Astrocyte (in vitro differentiated cells and primary cell): ENCODE measurements around the gene CA12. TPM values are rescaled to one million over a fixed set of nuclear protein-coding genes. Genes with fewer than 3 reads are reported as not detected.

Experiments
- DNase-seq: peaks from one replicate; pipeline ENCODE4 v3.0.0-alpha.2; 2010; ENCODE audit warnings: low read depth
- FAIRE-seq: peaks from 2 replicates; lab custom pipeline; 2011; peaks lifted over from hg19 to GRCh38; lab: Jason Lieb, UNC
- H2AFZ ChIP-seq: 2 replicates; pipeline ENCODE4 v1.6.0; 2012; ENCODE audit warnings: low read depth, low read length, inconsistent platforms
- H3K27ac ChIP-seq: 2 replicates; pipeline ENCODE4 v1.5.1; 2011; ENCODE audit warnings: low read depth, low read length, inconsistent platforms
- H3K27me3 ChIP-seq: 2 replicates; pipeline ENCODE4 v1.6.0; 2011; ENCODE audit warnings: low read length, inconsistent platforms; ENCODE audit not compliant: insufficient read depth
- H3K36me3 ChIP-seq: 2 replicates; pipeline ENCODE4 v1.5.1; 2011; ENCODE audit warnings: low read length, inconsistent platforms; ENCODE audit not compliant: insufficient read depth
- H3K4me1 ChIP-seq: 2 replicates; pipeline ENCODE4 v1.5.1; 2011; ENCODE audit warnings: low read length, inconsistent platforms; ENCODE audit not compliant: insufficient read depth
- H3K4me2 ChIP-seq: 2 replicates; pipeline ENCODE4 v1.6.0; 2012; ENCODE audit warnings: low read length, inconsistent platforms
- H3K4me3 ChIP-seq: 2 replicates; pipeline ENCODE4 v1.5.1; 2011; ENCODE audit warnings: low read depth, mild to moderate bottlenecking, low read length, inconsistent platforms; ENCODE audit not compliant: insufficient read depth
- H3K79me2 ChIP-seq: 2 replicates; pipeline ENCODE4 v1.6.0; 2012; ENCODE audit warnings: mild to moderate bottlenecking, low read length, inconsistent platforms; ENCODE audit not compliant: insufficient read depth
- H3K9ac ChIP-seq: 2 replicates; pipeline ENCODE4 v1.6.0; 2012; ENCODE audit warnings: mild to moderate bottlenecking, low read length, inconsistent platforms
- H3K9me3 ChIP-seq: 2 replicates; pipeline ENCODE4 v1.5.1; 2012; ENCODE audit warnings: low read depth, mild to moderate bottlenecking, low read length, inconsistent platforms; ENCODE audit not compliant: insufficient read depth
- H4K20me1 ChIP-seq: 2 replicates; pipeline ENCODE4 v1.6.0; 2012; ENCODE audit warnings: low read length, inconsistent platforms; ENCODE audit not compliant: insufficient read depth
- H3K27ac Mint-ChIP-seq: one replicate; pipeline ENCODE4 v1.8.0; 2021; ENCODE audit warnings: mild to moderate bottlenecking, mixed read lengths; ENCODE audit not compliant: unreplicated experiment
- H3K27me3 Mint-ChIP-seq: one replicate; pipeline ENCODE4 v1.8.0; 2021; ENCODE audit warnings: low read depth, mixed read lengths; ENCODE audit not compliant: unreplicated experiment
- H3K36me3 Mint-ChIP-seq: one replicate; pipeline ENCODE4 v1.8.0; 2021; ENCODE audit warnings: low read depth, mixed read lengths; ENCODE audit not compliant: unreplicated experiment
- H3K4me1 Mint-ChIP-seq: one replicate; pipeline ENCODE4 v1.8.0; 2021; ENCODE audit warnings: low read depth, mixed read lengths; ENCODE audit not compliant: unreplicated experiment
- H3K4me3 Mint-ChIP-seq: one replicate; pipeline ENCODE4 v1.8.0; 2021; ENCODE audit warnings: mild to moderate bottlenecking, moderate library complexity, mixed read lengths; ENCODE audit not compliant: unreplicated experiment
- H3K9me3 Mint-ChIP-seq: one replicate; pipeline ENCODE4 v1.8.0; 2021; ENCODE audit warnings: mild to moderate bottlenecking, mixed read lengths; ENCODE audit not compliant: unreplicated experiment
- EZH2 ChIP-seq: IDR thresholded peaks from 2 replicates; pipeline ENCODE4 v1.6.1; 2012; ENCODE audit warnings: mild to moderate bottlenecking, low read length, inconsistent platforms; ENCODE audit not compliant: insufficient read depth
- total RNA-seq: library from RNA; stranded (reverse); gene quantifications from 2 replicates; pipeline ENCODE4 v1.2.1, GENCODE V29; 2021
- TF ChIP-seq, protein P1 (sequence below): IDR thresholded peaks from 2 replicates; pipeline ENCODE4 v1.5.1; 2011; ENCODE audit warnings: low read depth, mild to moderate bottlenecking, inconsistent platforms, low read length, moderate library complexity; ENCODE audit not compliant: insufficient read depth

Gene CA12
- total RNA-seq, 1 donor from 2014 or later: 0.54 TPM

DNA sequence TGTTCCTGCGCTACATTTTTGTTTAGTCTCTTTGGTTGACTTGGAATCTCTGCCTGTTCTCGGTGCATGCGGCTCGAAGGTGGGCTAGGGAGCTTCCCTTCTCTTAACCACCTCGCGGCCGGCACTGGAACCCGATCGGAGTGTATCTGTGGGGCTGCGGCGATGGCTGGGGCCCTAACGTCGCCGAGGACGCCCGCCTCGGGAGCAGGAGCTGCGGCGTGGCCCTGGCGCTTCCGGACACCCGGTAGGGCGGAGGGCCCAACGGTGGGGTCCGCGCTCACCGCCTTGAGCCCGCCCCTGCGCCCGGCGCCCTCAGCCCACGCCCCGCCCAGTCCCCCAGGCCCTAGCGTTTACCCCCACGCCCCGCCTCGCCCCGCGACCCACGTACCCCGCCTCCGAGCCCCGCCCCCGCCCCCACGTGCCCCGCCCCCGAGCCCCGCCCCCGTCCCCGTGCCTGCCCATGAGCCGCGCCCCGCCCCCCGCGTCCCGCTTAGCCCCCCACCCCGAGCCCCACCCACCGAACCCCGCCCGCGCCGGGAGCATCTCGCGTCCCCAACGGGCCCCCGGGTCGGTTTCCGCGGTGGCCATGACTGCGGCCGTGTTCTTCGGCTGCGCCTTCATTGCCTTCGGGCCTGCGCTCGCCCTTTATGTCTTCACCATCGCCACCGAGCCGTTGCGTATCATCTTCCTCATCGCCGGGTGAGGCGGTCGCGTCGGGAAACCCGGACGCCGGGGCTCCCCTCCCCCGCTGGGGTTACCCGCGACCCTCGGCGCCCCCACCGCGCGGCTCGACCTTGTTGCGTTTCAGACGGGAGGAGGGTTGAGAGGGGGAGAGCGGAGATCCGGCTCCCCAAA lies 104.4 kb downstream of the CA12 start, which contains the start of gene APH1B:
Gene APH1B, plus strand, starts transcription at position 568 of the 855 bp plus-strand sequence. Its CDS starts 19 bp downstream, at position 587.
- DNase-seq (peak; percentile 42), FAIRE-seq (no peak)
- Mint-ChIP-seq H3K4me3 (peak within 1 kb of the TSS; percentile 88), H3K9me3 (no peaks in the 10 kb centered on the region), H3K27me3 (no peaks in the 10 kb centered on the region), H3K27ac (peak within 1 kb of the TSS; percentile 91), H3K4me1 (peaks cover 8% of the 10 kb centered on the region), H3K36me3 (peaks cover 13% of the 10 kb centered on the region)
- H3K4me3 ChIP-seq: peak within 1 kb of the TSS; percentile 73
- peaks cover 14% of the 10 kb centered on the region for H3K4me1 ChIP-seq
- TF ChIP-seq EZH2: no peak
- H3K4me2 ChIP-seq: peak within 1 kb of the TSS; percentile 96
- peak within 1 kb of the TSS; percentile 89 for H2AFZ ChIP-seq
- H3K9ac ChIP-seq: peak within 1 kb of the TSS; percentile 91
- no peaks in the 10 kb centered on the region for H3K79me2 ChIP-seq
- no peaks in the 10 kb centered on the region for H3K9me3 ChIP-seq
- peak within 1 kb of the TSS; percentile 83 for H3K27ac ChIP-seq
- no peaks in the 10 kb centered on the region for H3K27me3 ChIP-seq
- H4K20me1 ChIP-seq: no peaks in the 10 kb centered on the region
- peaks cover 3% of the 10 kb centered on the region for H3K36me3 ChIP-seq

DNA sequence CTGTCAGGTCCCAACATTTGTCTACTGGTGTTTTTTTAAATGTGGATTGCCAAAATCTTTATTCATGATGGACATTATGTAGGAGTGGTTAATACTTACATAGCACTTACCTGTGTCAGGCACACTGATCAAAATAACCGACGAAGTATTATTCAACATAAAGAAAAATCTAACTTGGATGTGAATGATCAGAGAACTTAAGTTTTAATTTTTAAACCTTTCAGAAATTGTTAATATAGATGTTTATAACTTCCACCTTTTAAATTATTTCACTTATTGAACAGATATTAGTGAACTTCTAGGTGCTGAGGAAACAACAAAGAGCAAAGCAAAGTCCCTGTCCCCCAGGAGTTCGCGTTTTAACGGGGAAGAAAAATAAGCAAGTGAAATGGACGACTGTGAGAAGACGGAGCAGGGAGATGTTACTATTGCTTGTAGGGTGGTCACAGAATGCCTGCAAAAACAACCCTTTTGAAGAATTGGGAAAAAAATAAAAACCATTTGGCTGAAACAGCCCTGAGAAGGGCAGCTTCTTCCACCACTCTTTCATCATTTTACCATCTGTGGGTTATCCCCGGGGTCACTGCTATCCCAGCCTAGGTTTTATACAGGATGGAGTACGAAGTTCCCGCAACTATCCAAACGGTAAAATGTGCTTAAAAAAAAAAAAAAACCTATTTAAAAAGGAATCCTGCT lies 105.2 kb downstream of the CA12 start:
- H3K27ac Mint-ChIP-seq: peak overlapping the region; percentile 91
- peak overlapping the region; percentile 89 for H2AFZ ChIP-seq

DNA sequence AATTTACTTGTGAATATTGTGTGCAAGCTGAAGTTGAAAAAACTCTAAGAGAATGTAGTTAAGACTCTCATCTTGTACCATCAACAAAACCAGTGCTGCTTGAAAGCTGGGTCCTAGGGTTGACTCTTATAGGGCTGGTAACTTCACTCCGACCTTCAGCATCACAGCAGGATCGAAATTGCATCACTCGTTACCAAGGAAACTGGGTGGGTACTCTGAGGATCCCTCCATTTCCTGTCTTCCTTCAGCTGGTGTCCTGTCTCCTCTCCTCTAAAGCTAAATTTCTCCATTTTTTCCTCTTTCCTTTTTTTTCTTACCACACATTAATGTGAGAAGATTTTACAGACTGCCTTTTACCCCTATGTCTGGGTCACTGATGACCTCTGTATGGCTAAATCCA lies 107.2 kb downstream of the CA12 start:
- H4K20me1 ChIP-seq: no peaks in the 10 kb centered on the region
- FAIRE-seq: no peak
- no peak for TF ChIP-seq EZH2
- TF ChIP-seq, protein P1, sequence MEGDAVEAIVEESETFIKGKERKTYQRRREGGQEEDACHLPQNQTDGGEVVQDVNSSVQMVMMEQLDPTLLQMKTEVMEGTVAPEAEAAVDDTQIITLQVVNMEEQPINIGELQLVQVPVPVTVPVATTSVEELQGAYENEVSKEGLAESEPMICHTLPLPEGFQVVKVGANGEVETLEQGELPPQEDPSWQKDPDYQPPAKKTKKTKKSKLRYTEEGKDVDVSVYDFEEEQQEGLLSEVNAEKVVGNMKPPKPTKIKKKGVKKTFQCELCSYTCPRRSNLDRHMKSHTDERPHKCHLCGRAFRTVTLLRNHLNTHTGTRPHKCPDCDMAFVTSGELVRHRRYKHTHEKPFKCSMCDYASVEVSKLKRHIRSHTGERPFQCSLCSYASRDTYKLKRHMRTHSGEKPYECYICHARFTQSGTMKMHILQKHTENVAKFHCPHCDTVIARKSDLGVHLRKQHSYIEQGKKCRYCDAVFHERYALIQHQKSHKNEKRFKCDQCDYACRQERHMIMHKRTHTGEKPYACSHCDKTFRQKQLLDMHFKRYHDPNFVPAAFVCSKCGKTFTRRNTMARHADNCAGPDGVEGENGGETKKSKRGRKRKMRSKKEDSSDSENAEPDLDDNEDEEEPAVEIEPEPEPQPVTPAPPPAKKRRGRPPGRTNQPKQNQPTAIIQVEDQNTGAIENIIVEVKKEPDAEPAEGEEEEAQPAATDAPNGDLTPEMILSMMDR: no peak
- H3K9me3 Mint-ChIP-seq: peaks cover 1% of the 10 kb centered on the region
- H3K27ac Mint-ChIP-seq: no peak overlapping the region
- peak overlapping the region; percentile 13 for H3K4me3 Mint-ChIP-seq
- H3K36me3 Mint-ChIP-seq: peaks cover 14% of the 10 kb centered on the region
- H3K4me3 ChIP-seq: no peak overlapping the region
- H3K27me3 ChIP-seq: no peaks in the 10 kb centered on the region
- H3K79me2 ChIP-seq: no peaks in the 10 kb centered on the region
- H3K4me1 ChIP-seq: peaks cover 14% of the 10 kb centered on the region
- H3K27ac ChIP-seq: no peak overlapping the region
- no peaks in the 10 kb centered on the region for H3K36me3 ChIP-seq
- no peak for DNase-seq
- no peaks in the 10 kb centered on the region for H3K27me3 Mint-ChIP-seq
- peaks cover 8% of the 10 kb centered on the region for H3K4me1 Mint-ChIP-seq
- H2AFZ ChIP-seq: no peak overlapping the region
- H3K9ac ChIP-seq: no peak overlapping the region
- no peaks in the 10 kb centered on the region for H3K9me3 ChIP-seq
- no peak overlapping the region for H3K4me2 ChIP-seq

More for the DNA sequence above, 105.2 kb downstream of the CA12 start:
- Histone ChIP-seq H4K20me1 (no peaks in the 10 kb centered on the region), H3K9ac (peak overlapping the region; percentile 91), H3K27me3 (no peaks in the 10 kb centered on the region), H3K27ac (peak overlapping the region; percentile 83), H3K4me3 (peak overlapping the region; percentile 73), H3K4me2 (peak overlapping the region; percentile 96), H3K9me3 (no peaks in the 10 kb centered on the region), H3K4me1 (peaks cover 14% of the 10 kb centered on the region), H3K36me3 (peaks cover 3% of the 10 kb centered on the region), H3K79me2 (no peaks in the 10 kb centered on the region)
- FAIRE-seq (no peak), DNase-seq (no peak)
- TF ChIP-seq, protein P1: no peak
- TF ChIP-seq EZH2: no peak
- Mint-ChIP-seq H3K4me1 (peaks cover 8% of the 10 kb centered on the region), H3K9me3 (no peaks in the 10 kb centered on the region), H3K27me3 (no peaks in the 10 kb centered on the region), H3K4me3 (peak overlapping the region; percentile 83), H3K36me3 (peaks cover 13% of the 10 kb centered on the region)
